ENCODE results near the gene TBCEL.
"Not testable (repeated sequence)": the region's sequence is repeated elsewhere in the genome, so short reads cannot be mapped to it uniquely, and the experiment has no call there.

Gene TBCEL

GRCh38 chr11:121109471-121109870 is 85.6 kb downstream of the TBCEL start:
- DNase-seq = no peak

- no peak for DNase-seq
These were observed 86.1 kb downstream of the TBCEL start for GRCh38 chr11:121109916-121110586.

DNA sequence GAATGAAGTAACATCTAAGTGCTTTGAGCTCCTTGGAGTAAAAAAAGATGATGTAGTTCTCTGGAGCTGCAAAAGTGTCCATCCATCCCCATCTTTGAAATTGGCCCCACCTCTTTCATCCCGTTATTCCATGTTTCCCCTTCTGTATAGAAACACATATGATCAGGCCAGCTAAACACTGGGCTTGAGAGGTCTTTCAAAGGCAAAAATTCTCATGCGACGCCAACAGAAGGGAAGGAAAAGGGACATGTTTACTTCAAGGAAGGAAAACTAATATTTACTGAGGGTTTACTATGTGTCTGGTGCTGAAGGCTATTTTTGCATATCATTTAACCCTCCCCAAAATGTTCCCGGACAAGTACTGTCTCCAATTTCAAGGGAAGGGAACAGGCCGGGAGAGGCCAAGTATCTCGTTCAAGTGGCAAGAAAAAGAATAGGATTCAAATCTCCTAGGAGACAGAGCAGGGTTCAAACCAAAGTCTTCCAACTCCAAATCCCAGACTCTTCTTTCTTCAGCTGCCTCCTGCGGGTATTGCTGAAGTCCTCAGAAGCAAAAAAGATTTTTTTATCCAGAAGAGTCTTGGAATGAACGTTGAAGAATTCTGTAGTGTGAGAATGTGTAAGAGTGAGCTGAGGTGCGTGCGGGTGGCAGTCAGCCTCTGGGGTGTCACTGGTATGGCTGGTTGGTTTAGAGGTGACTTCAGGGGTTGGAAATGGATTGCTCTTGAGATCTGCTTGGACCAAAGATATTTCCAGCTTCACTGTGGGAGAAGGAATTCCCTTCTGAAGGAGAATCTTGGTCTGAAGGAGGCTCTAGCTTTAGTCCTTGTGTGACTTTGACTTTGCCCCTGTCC is 87.2 kb downstream of the TBCEL start:
- DNase-seq = no peak

DNA sequence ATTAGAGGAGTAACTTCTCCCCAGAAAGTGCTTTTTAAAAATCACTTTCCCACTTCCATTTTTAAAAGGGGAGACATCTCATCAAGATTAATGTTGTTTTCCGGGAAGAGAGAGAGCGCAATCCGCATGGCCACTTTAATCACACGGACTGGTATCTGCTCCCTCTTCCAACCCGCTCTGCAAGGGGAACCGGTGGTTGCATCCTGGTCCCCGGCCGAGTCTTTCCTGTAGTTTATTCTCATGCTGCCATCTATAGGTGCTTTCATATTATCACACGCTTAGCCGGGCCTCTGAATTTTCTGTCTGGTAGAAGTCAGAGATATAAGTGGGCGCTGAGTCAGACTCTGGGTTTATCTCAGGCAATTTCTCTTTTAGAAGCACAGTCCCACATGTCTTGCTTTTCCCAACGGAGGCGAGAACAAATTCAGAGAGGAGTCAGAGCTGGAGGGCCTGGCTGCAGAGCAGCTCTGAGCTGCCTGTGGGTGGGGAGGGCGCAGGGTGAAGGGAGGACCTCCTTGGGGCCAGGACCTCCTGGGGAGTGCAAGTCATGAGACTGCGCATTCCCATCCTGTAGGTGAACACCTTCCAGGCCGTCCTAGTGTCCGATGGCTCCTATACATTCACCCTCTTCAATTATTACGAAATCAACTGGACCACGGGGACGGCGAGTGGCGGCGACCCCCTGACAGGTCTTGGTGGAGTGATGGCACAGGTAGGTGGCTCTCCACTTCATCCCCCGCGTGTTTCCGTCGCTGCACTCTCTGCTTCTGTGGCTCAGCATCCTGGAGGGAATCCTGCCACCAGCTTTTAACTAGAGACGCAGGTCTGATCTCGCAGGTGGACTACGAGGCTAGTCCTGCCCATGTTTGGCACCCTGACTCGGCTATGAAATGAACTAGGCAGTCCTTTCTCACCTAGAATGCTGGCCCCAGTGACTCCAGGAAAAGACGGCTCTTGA is 88.9 kb downstream of the TBCEL start:
- peak; percentile 50 for DNase-seq

DNA sequence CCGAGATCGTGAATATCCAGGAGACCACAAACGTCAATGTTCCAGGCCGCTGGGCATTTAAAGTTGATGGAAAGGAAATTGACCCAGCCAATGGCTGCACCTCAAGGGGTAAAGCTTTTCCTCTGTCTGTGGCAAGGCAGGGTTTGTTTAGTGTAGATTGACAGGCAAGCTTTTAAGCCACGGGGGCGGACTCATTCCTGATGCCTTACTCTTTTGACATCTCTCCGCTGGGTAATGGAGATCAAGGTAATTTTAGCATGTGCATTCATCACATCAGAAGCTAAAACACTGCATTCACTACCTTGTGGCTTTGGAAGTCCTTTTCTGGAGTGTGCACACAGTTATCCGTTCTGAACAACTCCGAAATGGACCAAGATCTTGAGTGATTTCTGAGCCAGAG is 89.7 kb downstream of the TBCEL start:
- no peak for DNase-seq

DNA sequence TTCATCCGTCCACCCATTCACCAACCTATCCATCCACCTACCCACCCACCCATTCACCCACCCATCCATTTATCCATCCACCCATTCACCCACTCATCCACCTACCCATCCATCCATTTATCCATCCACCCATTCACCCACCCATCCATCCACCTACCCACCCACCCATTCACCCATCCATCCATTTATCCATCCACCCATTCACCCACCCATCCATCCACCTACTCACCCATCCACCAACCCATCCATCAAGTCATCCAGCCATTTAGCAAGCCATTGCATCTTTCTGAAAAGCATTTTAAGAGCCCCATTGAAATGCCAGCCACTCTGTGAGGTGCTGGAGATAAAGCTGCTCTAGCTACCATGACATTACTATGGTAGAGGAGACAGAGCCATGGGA is 91.1 kb downstream of the TBCEL start:
- DNase-seq = not testable (repeated sequence)

DNA sequence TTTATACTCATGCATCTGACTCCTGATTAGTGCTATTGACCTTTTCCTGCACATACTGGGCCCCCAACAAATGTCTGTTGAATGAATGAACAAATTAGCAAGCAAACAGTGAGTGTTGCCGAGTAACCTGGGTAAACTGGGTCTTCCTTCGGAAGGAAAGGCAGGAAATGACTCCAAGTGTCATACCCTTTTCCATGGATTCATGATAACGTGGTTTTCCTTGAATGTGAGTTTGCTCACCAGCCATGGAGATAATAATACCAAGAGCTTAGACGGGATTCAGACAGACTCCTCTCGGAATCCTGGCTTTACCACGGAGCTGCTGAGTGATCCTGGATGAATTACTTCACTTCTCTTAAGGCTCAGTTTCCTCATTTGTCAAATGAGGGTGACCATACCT is 93.9 kb downstream of the TBCEL start:
- no peak for DNase-seq

DNA sequence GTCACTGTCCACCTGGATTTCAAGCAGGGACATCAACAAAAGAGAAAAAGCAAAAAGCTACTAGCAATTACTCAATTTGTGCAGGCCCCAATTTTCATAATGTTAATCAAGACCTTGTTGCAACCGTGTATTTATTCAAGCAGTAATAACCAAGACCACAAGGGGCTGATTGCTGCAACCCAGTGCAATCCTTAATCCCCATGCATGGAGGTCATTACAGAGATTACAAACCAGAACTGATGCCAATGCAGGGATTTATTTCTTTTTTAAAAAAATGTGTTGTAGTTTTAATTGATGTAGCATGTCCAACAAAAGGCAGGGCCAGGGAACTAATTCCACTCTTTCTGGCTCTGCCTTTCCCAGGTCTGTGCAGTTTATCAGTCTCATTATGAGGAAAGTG is 95.5 kb downstream of the TBCEL start:
- no peak for DNase-seq

DNA sequence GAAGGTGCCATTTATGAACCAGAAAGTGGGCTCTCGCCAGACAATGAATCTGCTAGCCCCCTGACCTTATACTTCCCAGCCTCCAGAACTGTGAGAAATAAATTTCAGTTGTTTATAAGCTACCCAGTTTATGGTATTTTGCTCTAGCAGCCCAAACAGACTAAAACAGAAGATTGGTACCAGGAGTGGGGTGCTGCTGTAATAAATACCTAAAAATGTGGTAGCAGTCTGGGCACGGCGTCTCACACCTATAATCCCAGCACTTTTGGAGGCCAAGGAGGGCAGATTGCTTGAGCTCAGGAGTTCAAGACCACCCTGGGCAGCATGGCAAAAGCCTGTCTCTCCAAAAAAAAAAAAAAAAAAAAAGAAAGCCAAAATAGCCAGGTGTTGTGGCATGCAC is 98.4 kb downstream of the TBCEL start:
- no peak for DNase-seq

- DNase-seq = no peak
These were observed 99.7 kb downstream of the TBCEL start for GRCh38 chr11:121123496-121124069.

GRCh38 chr11:121127809-121128208 is 103.9 kb downstream of the TBCEL start:
- no peak for DNase-seq

- DNase-seq = no peak
These were observed 105.7 kb downstream of the TBCEL start for GRCh38 chr11:121129362-121130340.

GRCh38 chr11:121131656-121132055 is 107.8 kb downstream of the TBCEL start:
- no peak for DNase-seq

GRCh38 chr11:121132211-121132976 is 108.5 kb downstream of the TBCEL start:
- DNase-seq = no peak

DNA sequence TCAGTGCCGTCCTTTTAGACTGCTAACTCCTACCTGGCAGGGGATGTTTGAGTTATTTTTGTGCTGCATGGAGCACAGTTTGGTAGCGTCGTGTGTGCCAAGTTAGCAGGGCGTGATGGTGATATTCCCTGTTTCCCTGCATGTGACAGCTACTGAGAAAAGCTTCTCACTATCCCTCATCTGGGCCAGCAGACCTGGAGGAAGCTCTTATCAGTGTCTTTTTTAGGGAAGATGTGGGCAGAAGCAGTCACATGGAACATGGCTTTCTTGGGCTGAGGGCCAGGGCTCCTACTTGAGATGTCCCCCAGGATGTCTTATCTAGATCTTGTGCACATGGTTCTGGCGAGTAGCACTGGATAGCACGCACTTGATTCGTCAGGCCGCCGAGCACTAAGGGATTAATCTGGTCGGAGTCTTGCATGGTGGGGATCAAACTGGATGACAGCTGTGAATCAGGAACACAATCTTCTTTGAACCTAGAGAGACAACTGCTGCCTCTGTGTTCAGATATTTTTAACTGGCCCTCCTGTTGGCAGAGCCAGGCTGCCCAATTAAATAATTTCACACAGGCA is 110.9 kb downstream of the TBCEL start:
- DNase-seq = no peak

- no peak for DNase-seq
These were observed 113.1 kb downstream of the TBCEL start for GRCh38 chr11:121137005-121137404.

- DNase-seq = no peak
These were observed 114.4 kb downstream of the TBCEL start for GRCh38 chr11:121138259-121138658.

DNA sequence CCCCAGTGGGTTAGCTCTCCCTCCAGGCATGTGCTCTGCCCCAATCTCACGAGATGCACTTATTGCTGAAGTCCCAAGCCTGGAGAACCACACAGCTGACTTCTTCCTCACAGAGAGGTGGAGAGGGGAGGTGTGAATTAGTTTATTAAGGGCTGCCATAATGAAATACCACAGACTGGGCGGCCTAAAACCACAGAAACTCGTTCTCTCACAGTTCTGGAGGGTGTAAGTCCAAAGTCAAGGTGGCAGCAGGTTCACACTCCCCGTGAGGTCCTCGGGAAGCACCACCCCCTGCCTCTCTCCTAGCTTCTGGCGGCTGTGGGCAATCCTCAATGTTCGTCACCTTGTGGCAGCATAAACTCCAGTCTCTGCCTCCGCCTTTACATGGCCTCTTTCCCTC is 116.5 kb downstream of the TBCEL start:
- no peak for DNase-seq

Data from left hindlimb (tissue), 1 donor.